WTC11 (cell line): ENCODE measurements around the gene ADARB2. TPM values are rescaled to one million over a fixed set of nuclear protein-coding genes. Genes with fewer than 3 reads are reported as not detected.

ENCODE experiments used
- ATAC-seq: fragments of 200-7000 bp; cut with Tn5 transposase; 2 replicates; pipeline ENCODE4 v1.10.0; 2021; ENCODE audit warnings: mild to moderate bottlenecking, moderate library complexity
- CTCF ChIA-PET: fragments of 300-600 bp; sonication (Branson Sonifier 250); formaldehyde crosslinking; loops from one replicate; lab custom pipeline; 2021; ENCODE audit warnings: antibody characterized with exemption; lab: Charles Lee
- POLR2A ChIA-PET: fragments of 350-600 bp; sonication (Branson Sonifier 250); formaldehyde crosslinking; loops from one replicate; lab custom pipeline; 2021; ENCODE audit warnings: antibody characterized with exemption; lab: Charles Lee
- DNase-seq: peaks from one replicate; pipeline ENCODE4 v3.0.0; 2021; ENCODE audit warnings: low spot score
- H3K27ac Mint-ChIP-seq: 2 replicates; pipeline ENCODE4 v1.8.0; 2021; ENCODE audit warnings: mixed read lengths
- H3K27me3 Mint-ChIP-seq: 2 replicates; pipeline ENCODE4 v1.8.0; 2021; ENCODE audit warnings: low read depth, mild to moderate bottlenecking, moderate library complexity, mixed read lengths
- H3K36me3 Mint-ChIP-seq: 2 replicates; pipeline ENCODE4 v1.8.0; 2021; ENCODE audit warnings: mixed read lengths
- H3K4me1 Mint-ChIP-seq: 2 replicates; pipeline ENCODE4 v1.8.0; 2022; ENCODE audit warnings: mixed read lengths
- H3K4me3 Mint-ChIP-seq: 2 replicates; pipeline ENCODE4 v1.8.0; 2021; ENCODE audit warnings: mild to moderate bottlenecking, moderate library complexity, mixed read lengths
- H3K9me3 Mint-ChIP-seq: 2 replicates; pipeline ENCODE4 v1.8.0; 2021; ENCODE audit warnings: mixed read lengths
- FOXJ3 ChIP-seq: sonication (generic); formaldehyde crosslinking; IDR thresholded peaks from 2 replicates; pipeline ENCODE4 v1.9.0; 2021; ENCODE audit warnings: missing genetic modification reagents, mild to moderate bottlenecking, borderline replicate concordance
- JUN ChIP-seq: sonication (generic); formaldehyde crosslinking; IDR thresholded peaks from 2 replicates; pipeline ENCODE4 v1.8.0; 2023; ENCODE audit warnings: mild to moderate bottlenecking, missing genetic modification reagents
- NFATC4 ChIP-seq: fragments of 250-450 bp; sonication (Bioruptor Pico); IDR thresholded peaks from 2 replicates; pipeline ENCODE4 v1.9.0; 2021; ENCODE audit warnings: mild to moderate bottlenecking
- NFYB ChIP-seq: sonication (generic); formaldehyde crosslinking; conservative IDR thresholded peaks from 2 replicates; pipeline ENCODE4 v1.8.0; 2022; ENCODE audit warnings: low read depth, missing genetic modification reagents
- TP53 ChIP-seq: sonication (generic); formaldehyde crosslinking; IDR thresholded peaks from 2 replicates; pipeline ENCODE4 v1.8.1; 2023; ENCODE audit warnings: mild to moderate bottlenecking, missing genetic modification reagents
- ZNF396 ChIP-seq: fragments of 250-450 bp; sonication (Bioruptor Pico); IDR thresholded peaks from 2 replicates; pipeline ENCODE4 v1.8.0; 2021; ENCODE audit warnings: mild to moderate bottlenecking, moderate library complexity, borderline replicate concordance
- ZNF423 ChIP-seq: fragments of 250-450 bp; sonication (Bioruptor Pico); IDR thresholded peaks from 2 replicates; pipeline ENCODE4 v2.1.2; 2022; ENCODE audit warnings: mild to moderate bottlenecking, moderate library complexity
- ZNF671 ChIP-seq: fragments of 250-450 bp; sonication (Bioruptor Pico); IDR thresholded peaks from 2 replicates; pipeline ENCODE4 v1.8.0; 2021; ENCODE audit warnings: mild to moderate bottlenecking
- total RNA-seq: library from RNA; stranded (reverse); gene quantifications from 3 replicates; pipeline ENCODE4 v1.2.3, GENCODE V29; 2021
- TF ChIP-seq, protein P1 (sequence below): sonication (generic); formaldehyde crosslinking; IDR thresholded peaks from 2 replicates; pipeline ENCODE4 v1.8.0; 2023; ENCODE audit warnings: mild to moderate bottlenecking, missing genetic modification reagents
- TF ChIP-seq, protein P2 (sequence below): sonication (generic); formaldehyde crosslinking; IDR thresholded peaks from 2 replicates; pipeline ENCODE4 v1.8.1; 2023; ENCODE audit warnings: mild to moderate bottlenecking, missing genetic modification reagents, moderate library complexity
- TF ChIP-seq, protein P3 (sequence below): sonication (generic); formaldehyde crosslinking; IDR thresholded peaks from 2 replicates; pipeline ENCODE4 v1.8.0; 2022; ENCODE audit warnings: mild to moderate bottlenecking, missing genetic modification reagents
- TF ChIP-seq, protein P4 (sequence below): fragments of 250-450 bp; sonication (Bioruptor Pico); conservative IDR thresholded peaks from 2 replicates; pipeline ENCODE4 v1.9.0; 2021; ENCODE audit warnings: mild to moderate bottlenecking
- TF ChIP-seq, protein P5 (sequence below): sonication (generic); formaldehyde crosslinking; IDR thresholded peaks from 2 replicates; pipeline ENCODE4 v1.8.0; 2023; ENCODE audit warnings: missing genetic modification reagents, mild to moderate bottlenecking, borderline replicate concordance
- TF ChIP-seq, protein P6 (sequence below): fragments of 250-450 bp; sonication (Bioruptor Pico); IDR thresholded peaks from 2 replicates; pipeline ENCODE4 v2.1.2; 2022; ENCODE audit warnings: mild to moderate bottlenecking, moderate library complexity
- TF ChIP-seq, protein P7 (sequence below): sonication (generic); formaldehyde crosslinking; IDR thresholded peaks from 2 replicates; pipeline ENCODE4 v1.8.1; 2022; ENCODE audit warnings: low read depth, mild to moderate bottlenecking, moderate library complexity, missing genetic modification reagents, borderline replicate concordance
- TF ChIP-seq, protein P8 (sequence below): sonication (generic); formaldehyde crosslinking; IDR thresholded peaks from 2 replicates; pipeline ENCODE4 v1.8.0; 2022; ENCODE audit warnings: mild to moderate bottlenecking, missing genetic modification reagents
- TF ChIP-seq, protein P9 (sequence below): sonication (generic); formaldehyde crosslinking; IDR thresholded peaks from 2 replicates; pipeline ENCODE4 v1.8.0; 2022; ENCODE audit warnings: missing genetic modification reagents

Gene ADARB2
- total RNA-seq, 1 experiment from 2014 or later, result 3.7 TPM

DNA sequence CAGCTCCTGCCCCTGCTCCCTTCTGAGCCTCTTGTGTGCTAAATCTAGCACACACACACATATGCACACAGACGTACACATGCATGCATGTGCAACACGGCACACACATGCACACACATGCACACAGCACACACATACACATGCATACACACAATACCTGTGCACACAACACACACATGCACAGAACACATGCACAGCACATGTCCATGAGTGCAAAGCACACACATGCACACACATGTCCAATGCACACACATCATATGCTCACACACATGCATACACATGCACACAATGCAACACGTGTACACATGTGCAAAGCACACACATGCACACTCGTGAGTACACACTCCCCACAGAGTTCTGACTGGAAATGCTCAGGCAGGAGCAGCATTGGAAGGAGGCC, 566.1 kb downstream of the ADARB2 start:
- ATAC-seq (no peak), DNase-seq (no peak)
- H3K36me3 Mint-ChIP-seq, result no peaks in the 10 kb centered on the region
- H3K9me3 Mint-ChIP-seq, result no peaks in the 10 kb centered on the region
- TF ChIP-seq ZNF423 (no peak), TP53 (CRISPR knock-in tag) (no peak), NFATC4 (CRISPR knock-in tag) (no peak), FOXJ3 (CRISPR knock-in tag) (no peak), NFYB (no peak)
- TF ChIP-seq, protein P1, sequence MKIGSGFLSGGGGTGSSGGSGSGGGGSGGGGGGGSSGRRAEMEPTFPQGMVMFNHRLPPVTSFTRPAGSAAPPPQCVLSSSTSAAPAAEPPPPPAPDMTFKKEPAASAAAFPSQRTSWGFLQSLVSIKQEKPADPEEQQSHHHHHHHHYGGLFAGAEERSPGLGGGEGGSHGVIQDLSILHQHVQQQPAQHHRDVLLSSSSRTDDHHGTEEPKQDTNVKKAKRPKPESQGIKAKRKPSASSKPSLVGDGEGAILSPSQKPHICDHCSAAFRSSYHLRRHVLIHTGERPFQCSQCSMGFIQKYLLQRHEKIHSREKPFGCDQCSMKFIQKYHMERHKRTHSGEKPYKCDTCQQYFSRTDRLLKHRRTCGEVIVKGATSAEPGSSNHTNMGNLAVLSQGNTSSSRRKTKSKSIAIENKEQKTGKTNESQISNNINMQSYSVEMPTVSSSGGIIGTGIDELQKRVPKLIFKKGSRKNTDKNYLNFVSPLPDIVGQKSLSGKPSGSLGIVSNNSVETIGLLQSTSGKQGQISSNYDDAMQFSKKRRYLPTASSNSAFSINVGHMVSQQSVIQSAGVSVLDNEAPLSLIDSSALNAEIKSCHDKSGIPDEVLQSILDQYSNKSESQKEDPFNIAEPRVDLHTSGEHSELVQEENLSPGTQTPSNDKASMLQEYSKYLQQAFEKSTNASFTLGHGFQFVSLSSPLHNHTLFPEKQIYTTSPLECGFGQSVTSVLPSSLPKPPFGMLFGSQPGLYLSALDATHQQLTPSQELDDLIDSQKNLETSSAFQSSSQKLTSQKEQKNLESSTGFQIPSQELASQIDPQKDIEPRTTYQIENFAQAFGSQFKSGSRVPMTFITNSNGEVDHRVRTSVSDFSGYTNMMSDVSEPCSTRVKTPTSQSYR (CRISPR knock-in tag), result no peak
- TF ChIP-seq, protein P2, sequence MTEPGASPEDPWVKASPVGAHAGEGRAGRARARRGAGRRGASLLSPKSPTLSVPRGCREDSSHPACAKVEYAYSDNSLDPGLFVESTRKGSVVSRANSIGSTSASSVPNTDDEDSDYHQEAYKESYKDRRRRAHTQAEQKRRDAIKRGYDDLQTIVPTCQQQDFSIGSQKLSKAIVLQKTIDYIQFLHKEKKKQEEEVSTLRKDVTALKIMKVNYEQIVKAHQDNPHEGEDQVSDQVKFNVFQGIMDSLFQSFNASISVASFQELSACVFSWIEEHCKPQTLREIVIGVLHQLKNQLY (CRISPR knock-in tag), result no peak
- TF ChIP-seq, protein P3, sequence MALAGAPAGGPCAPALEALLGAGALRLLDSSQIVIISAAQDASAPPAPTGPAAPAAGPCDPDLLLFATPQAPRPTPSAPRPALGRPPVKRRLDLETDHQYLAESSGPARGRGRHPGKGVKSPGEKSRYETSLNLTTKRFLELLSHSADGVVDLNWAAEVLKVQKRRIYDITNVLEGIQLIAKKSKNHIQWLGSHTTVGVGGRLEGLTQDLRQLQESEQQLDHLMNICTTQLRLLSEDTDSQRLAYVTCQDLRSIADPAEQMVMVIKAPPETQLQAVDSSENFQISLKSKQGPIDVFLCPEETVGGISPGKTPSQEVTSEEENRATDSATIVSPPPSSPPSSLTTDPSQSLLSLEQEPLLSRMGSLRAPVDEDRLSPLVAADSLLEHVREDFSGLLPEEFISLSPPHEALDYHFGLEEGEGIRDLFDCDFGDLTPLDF (CRISPR knock-in tag), result no peak
- TF ChIP-seq, protein P4, sequence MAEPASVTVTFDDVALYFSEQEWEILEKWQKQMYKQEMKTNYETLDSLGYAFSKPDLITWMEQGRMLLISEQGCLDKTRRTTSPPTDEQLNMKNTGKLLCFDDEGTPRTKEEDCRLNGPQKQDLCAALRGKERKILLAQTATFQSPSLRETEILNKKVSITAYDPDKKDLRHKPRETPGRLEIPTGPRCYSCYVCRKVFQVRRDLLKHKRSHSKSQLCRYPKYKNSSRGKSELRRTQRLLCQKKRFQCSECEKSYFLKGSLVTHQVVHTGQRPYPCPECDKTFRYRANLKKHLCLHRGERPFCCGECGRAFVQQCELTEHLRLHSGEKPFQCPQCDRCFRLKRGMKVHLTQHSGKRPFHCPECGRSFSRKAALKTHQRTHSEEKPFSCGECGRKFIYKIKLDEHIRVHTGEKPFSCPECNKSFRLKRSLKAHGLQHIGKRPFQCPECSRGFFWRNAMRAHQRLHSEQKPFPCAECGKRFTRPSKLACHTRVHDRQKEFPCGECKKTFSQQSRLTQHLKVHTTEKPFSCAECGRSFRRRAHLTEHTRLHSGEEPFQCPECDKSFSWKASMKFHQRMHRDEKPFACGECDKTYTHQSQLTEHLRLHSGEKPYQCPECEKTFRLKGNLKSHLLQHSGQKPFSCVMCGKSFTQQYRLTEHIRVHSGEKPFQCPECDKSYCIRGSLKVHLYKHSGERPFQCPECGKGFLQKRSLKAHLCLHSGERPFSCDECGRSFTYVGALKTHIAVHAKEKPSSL (CRISPR knock-in tag), result no peak
- H3K27ac Mint-ChIP-seq, result no peak overlapping the region
- CTCF ChIA-PET, result no interaction called here
- POLR2A ChIA-PET, result no interaction called here
- no peaks in the 10 kb centered on the region; the same call in 1 of the 2 replicates for H3K27me3 Mint-ChIP-seq
- H3K4me3 Mint-ChIP-seq, result no peak overlapping the region
- H3K4me1 Mint-ChIP-seq, result no peaks in the 10 kb centered on the region; the same call in 1 of the 2 replicates

DNA sequence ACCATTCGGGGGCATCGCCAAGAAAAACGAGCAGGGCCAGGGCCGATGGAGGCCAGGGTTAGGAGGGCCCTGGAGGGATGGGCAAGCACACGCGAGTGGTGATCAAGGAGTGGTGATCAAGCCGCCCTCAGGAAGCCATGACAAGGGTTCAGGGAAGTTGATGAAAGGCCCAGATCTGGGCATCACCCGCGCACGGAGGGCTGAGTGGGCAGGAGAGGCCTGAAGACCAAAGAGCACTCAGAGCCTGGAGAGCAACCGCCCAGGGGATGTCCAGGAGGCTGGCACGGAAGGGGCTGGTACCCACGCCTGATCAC, 566.5 kb downstream of the ADARB2 start:
- H3K27me3 Mint-ChIP-seq, result no peaks in the 10 kb centered on the region; the same call in 1 of the 2 replicates
- TF ChIP-seq, protein P5, sequence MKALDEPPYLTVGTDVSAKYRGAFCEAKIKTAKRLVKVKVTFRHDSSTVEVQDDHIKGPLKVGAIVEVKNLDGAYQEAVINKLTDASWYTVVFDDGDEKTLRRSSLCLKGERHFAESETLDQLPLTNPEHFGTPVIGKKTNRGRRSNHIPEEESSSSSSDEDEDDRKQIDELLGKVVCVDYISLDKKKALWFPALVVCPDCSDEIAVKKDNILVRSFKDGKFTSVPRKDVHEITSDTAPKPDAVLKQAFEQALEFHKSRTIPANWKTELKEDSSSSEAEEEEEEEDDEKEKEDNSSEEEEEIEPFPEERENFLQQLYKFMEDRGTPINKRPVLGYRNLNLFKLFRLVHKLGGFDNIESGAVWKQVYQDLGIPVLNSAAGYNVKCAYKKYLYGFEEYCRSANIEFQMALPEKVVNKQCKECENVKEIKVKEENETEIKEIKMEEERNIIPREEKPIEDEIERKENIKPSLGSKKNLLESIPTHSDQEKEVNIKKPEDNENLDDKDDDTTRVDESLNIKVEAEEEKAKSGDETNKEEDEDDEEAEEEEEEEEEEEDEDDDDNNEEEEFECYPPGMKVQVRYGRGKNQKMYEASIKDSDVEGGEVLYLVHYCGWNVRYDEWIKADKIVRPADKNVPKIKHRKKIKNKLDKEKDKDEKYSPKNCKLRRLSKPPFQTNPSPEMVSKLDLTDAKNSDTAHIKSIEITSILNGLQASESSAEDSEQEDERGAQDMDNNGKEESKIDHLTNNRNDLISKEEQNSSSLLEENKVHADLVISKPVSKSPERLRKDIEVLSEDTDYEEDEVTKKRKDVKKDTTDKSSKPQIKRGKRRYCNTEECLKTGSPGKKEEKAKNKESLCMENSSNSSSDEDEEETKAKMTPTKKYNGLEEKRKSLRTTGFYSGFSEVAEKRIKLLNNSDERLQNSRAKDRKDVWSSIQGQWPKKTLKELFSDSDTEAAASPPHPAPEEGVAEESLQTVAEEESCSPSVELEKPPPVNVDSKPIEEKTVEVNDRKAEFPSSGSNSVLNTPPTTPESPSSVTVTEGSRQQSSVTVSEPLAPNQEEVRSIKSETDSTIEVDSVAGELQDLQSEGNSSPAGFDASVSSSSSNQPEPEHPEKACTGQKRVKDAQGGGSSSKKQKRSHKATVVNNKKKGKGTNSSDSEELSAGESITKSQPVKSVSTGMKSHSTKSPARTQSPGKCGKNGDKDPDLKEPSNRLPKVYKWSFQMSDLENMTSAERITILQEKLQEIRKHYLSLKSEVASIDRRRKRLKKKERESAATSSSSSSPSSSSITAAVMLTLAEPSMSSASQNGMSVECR, result no peak
- TF ChIP-seq, protein P6, sequence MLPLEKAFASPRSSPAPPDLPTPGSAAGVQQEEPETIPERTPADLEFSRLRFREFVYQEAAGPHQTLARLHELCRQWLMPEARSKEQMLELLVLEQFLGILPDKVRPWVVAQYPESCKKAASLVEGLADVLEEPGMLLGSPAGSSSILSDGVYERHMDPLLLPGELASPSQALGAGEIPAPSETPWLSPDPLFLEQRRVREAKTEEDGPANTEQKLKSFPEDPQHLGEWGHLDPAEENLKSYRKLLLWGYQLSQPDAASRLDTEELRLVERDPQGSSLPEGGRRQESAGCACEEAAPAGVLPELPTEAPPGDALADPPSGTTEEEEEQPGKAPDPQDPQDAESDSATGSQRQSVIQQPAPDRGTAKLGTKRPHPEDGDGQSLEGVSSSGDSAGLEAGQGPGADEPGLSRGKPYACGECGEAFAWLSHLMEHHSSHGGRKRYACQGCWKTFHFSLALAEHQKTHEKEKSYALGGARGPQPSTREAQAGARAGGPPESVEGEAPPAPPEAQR (CRISPR knock-in tag), result no peak
- TF ChIP-seq, protein P7, sequence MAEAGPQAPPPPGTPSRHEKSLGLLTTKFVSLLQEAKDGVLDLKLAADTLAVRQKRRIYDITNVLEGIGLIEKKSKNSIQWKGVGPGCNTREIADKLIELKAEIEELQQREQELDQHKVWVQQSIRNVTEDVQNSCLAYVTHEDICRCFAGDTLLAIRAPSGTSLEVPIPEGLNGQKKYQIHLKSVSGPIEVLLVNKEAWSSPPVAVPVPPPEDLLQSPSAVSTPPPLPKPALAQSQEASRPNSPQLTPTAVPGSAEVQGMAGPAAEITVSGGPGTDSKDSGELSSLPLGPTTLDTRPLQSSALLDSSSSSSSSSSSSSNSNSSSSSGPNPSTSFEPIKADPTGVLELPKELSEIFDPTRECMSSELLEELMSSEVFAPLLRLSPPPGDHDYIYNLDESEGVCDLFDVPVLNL, result no peak
- TF ChIP-seq ZNF671 (CRISPR knock-in tag), result no peak
- TF ChIP-seq, protein P8, sequence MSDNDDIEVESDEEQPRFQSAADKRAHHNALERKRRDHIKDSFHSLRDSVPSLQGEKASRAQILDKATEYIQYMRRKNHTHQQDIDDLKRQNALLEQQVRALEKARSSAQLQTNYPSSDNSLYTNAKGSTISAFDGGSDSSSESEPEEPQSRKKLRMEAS (CRISPR knock-in tag), result no peak
- no peak for TF ChIP-seq ZNF396 (CRISPR knock-in tag)
- TF ChIP-seq, protein P9, sequence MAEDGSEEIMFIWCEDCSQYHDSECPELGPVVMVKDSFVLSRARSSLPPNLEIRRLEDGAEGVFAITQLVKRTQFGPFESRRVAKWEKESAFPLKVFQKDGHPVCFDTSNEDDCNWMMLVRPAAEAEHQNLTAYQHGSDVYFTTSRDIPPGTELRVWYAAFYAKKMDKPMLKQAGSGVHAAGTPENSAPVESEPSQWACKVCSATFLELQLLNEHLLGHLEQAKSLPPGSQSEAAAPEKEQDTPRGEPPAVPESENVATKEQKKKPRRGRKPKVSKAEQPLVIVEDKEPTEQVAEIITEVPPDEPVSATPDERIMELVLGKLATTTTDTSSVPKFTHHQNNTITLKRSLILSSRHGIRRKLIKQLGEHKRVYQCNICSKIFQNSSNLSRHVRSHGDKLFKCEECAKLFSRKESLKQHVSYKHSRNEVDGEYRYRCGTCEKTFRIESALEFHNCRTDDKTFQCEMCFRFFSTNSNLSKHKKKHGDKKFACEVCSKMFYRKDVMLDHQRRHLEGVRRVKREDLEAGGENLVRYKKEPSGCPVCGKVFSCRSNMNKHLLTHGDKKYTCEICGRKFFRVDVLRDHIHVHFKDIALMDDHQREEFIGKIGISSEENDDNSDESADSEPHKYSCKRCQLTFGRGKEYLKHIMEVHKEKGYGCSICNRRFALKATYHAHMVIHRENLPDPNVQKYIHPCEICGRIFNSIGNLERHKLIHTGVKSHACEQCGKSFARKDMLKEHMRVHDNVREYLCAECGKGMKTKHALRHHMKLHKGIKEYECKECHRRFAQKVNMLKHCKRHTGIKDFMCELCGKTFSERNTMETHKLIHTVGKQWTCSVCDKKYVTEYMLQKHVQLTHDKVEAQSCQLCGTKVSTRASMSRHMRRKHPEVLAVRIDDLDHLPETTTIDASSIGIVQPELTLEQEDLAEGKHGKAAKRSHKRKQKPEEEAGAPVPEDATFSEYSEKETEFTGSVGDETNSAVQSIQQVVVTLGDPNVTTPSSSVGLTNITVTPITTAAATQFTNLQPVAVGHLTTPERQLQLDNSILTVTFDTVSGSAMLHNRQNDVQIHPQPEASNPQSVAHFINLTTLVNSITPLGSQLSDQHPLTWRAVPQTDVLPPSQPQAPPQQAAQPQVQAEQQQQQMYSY (CRISPR knock-in tag), result no peak
- TF ChIP-seq JUN (CRISPR knock-in tag), result no peak
- TF ChIP-seq, all 79 proteins: peak for 0
- ATAC-seq (no peak), DNase-seq (no peak)
- Mint-ChIP-seq H3K27ac (no peak overlapping the region; the same call in 1 of the 2 replicates), H3K36me3 (no peaks in the 10 kb centered on the region), H3K9me3 (no peaks in the 10 kb centered on the region), H3K4me3 (no peak overlapping the region), H3K4me1 (no peaks in the 10 kb centered on the region; the same call in 1 of the 2 replicates)
- ChIA-PET CTCF (interaction anchor here (0.8 to 1.0 kb wide), 3 partner anchors 10 to 61 kb away, joined by 3 read pairs; no protein-coding TSS in a partner anchor), POLR2A (no interaction called here)
